ENCODE data around the gene ZBTB18. TPM values are rescaled to one million over a fixed set of nuclear protein-coding genes. Genes with fewer than 3 reads are reported as not detected.

ZBTB18 gene
- total RNA-seq, 2 experiments from 2014 or later = 11.0 to 11.7 TPM

Other genes starting within 250 kb of the ZBTB18 start
- gene AKT3, start 201.0 kb upstream of the ZBTB18 start, total RNA-seq = 10 to 100 TPM; 23.9 to 25.2 TPM